ENCODE data around the gene HOXB3.

Gene HOXB3

GRCh38 chr17:48615047-48615962 is 25.3 kb upstream of the HOXB3 start, which contains the start of gene HOXB8:
HOXB8 (minus strand) TSS chr17:48615292; CDS start chr17:48614704, 588 bp downstream.
- no peak for DNase-seq (ENCODE audit: low read depth in 2 of 2)
- H3K4me3 ChIP-seq (replicated peaks in 1 of 2; ENCODE audit: low read depth in 2 of 2, low read length in 2 of 2), result no peak within 1 kb of the TSS
- TF ChIP-seq CTCF (IDR thresholded peaks at IDR 0.05; ENCODE audit: low read depth, low read length), result no peak

- no peak for TF ChIP-seq CTCF (IDR thresholded peaks at IDR 0.05; ENCODE audit: low read depth, low read length)
- H3K4me3 ChIP-seq (replicated peaks in 1 of 2; ENCODE audit: low read depth in 2 of 2, low read length in 2 of 2), result no peak overlapping the region
- DNase-seq (ENCODE audit: low read depth in 2 of 2), result no peak
Observed at GRCh38 chr17:48613862-48614694, 24.0 kb upstream of the HOXB3 start.

GRCh38 chr17:48612854-48613691 is 23.0 kb upstream of the HOXB3 start:
- H3K4me3 ChIP-seq (replicated peaks in 1 of 2; ENCODE audit: low read depth in 2 of 2, low read length in 2 of 2), result no peak overlapping the region
- TF ChIP-seq CTCF (IDR thresholded peaks at IDR 0.05; ENCODE audit: low read depth, low read length), result peak; percentile 38
- DNase-seq (ENCODE audit: low read depth in 2 of 2), result no peak

GRCh38 chr17:48612456-48612853 is 22.4 kb upstream of the HOXB3 start:
- no peak overlapping the region for H3K4me3 ChIP-seq (replicated peaks in 1 of 2; ENCODE audit: low read depth in 2 of 2, low read length in 2 of 2)
- DNase-seq (ENCODE audit: low read depth in 2 of 2), result no peak
- no peak for TF ChIP-seq CTCF (IDR thresholded peaks at IDR 0.05; ENCODE audit: low read depth, low read length)

- DNase-seq (ENCODE audit: low read depth in 2 of 2), result no peak
- H3K4me3 ChIP-seq (replicated peaks in 1 of 2; ENCODE audit: low read depth in 2 of 2, low read length in 2 of 2), result no peak overlapping the region
- TF ChIP-seq CTCF (IDR thresholded peaks at IDR 0.05; ENCODE audit: low read depth, low read length), result no peak
Observed at GRCh38 chr17:48611681-48612455, 21.8 kb upstream of the HOXB3 start.
